Measurements from ENCODE around the gene PARD6G.
"Not testable (repeated sequence)": the region's sequence is repeated elsewhere in the genome, so short reads cannot be mapped to it uniquely, and the experiment has no call there.

PARD6G gene

DNA sequence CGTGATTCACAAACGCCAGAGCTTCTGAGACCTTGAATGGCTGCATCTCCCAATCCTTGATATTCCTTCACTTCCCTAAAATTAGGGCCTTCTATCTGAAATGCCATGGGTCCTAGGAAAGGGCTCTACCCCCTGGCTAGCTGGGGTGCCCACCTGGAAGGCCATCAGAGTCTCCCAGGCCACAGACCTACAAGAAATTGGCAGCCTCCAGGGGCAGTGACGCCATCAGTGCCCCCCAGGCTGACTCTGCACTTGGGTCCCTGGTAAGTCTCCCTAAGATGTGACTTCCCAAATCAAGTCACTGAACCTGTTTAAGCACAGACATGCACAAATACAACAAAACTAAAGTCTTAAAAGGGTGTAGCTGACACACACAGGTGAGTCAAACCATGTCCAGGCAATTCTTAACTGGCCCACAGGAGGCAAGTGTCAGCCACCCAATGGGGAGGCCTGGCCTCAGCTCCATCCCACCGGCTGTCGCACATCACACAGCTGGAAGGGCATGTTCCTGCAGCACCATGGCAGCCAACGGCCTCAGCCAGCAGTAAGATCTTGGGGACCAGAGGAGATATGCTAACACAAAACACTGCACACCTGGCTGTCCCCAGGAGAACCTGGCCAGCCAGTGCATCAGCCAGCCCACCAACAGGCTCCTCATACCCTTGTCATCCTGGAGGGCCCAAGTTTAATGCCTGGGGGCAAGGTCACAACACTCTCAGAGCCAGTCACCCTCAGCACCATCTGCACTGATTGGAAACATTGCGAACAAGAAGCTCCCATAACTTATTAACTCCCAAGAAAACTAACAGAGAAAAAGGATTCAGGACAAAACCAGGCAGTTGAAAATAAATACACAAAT is 5.2 kb downstream of the PARD6G start:
- DNase-seq (ENCODE audit: low read depth in 2 of 2) = no peak

GRCh38 chr18:80239830-80240229 is 7.5 kb downstream of the PARD6G start:
- DNase-seq (ENCODE audit: low read depth in 2 of 2) = no peak

DNA sequence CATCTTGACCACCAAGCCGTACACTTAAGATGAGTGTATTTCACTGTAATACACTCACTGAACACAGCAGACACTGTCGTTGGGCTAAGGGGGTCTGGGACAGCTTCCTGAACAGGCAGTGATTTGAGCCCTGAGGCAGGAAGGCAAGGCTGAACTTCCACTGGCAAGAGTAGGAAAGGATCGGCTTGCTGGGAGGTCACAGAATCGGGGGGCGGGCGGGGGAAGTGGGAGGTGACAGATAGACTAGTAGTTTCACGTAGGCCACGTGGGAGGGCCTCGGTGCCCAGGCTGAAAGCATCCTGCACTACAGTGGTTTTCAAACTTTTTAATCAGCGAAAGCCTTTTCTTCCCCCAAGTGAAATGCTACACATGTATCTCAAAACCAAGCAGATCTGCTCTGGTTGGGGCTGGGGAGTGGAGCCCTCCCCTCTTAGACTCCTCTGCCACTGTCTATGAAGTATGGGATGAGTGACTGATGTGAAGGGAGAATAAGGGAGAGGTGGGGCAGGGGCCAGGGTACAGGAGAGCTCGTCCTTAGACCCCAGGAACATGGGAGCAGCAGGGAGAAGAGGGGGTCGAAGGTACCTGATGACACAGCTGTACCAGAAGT is 8.6 kb downstream of the PARD6G start:
- no peak for DNase-seq (ENCODE audit: low read depth in 2 of 2)

DNA sequence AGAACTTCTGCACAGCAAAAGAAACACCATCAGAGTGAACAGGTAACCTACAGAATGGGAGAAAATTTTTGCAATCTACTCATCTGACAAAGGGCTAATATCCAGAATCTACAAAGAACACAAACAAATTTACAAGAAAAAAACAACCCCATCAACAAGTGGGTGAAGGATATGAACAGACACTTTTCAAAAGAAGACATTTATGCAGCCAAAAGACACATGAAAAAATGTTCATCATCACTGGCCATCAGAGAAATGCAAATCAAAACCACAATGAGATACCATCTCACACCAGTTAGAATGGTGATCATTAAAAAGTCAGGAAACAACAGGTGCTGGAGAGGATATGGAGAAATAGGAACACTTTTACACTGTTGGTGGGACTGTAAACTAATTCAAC is 9.8 kb downstream of the PARD6G start:
- not testable (repeated sequence) for DNase-seq (ENCODE audit: low read depth in 2 of 2)

DNA sequence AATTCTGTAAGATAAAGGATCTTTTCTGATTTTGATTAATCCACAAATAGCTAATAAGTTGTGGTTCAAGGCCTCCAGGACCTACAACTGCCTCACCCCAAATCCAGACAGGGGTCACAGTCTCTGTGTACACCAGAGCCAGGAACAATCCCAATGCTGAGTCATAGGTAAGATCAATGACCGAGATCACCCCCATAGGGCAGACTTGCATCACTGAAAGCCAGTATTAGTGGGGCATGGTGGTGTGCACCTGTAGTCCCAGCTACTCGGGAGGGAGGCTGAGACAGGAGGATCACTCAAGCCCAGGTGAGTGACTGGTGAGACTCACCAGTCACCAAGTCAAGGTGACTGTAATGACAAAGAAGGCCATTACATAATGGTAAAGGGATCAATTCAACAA is 12.9 kb downstream of the PARD6G start:
- DNase-seq (ENCODE audit: low read depth in 2 of 2) = no peak

- no peak for DNase-seq (ENCODE audit: low read depth in 2 of 2)
Measured at GRCh38 chr18:80233899-80234298, 13.4 kb downstream of the PARD6G start.

GRCh38 chr18:80233201-80233835 is 14.0 kb downstream of the PARD6G start:
- DNase-seq (ENCODE audit: low read depth in 2 of 2) = no peak

- no peak for DNase-seq (ENCODE audit: low read depth in 2 of 2)
Measured at GRCh38 chr18:80232710-80233109, 14.6 kb downstream of the PARD6G start.

DNA sequence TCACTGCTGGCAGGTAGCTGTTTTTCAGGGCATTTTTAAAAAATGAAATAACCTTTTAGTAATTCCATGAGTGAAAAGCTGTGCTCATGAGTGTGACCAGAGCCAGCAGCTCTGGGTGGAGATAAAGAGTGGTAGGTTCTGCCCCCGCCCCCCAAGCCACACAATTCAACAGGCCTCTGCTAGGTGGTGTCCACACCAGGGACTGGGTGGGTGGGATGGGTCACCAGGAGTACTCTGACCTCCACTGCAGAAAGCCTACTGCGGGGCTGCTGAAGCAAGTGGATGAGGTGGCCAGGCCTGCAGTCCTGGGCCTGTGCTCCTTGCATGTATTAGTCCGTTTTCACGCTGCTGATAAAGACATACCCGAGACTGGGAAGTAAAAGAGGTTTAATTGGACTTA is 15.3 kb downstream of the PARD6G start:
- no peak for DNase-seq (ENCODE audit: low read depth in 2 of 2)

- no peak for DNase-seq (ENCODE audit: low read depth in 2 of 2)
Measured at GRCh38 chr18:80231616-80232015, 15.7 kb downstream of the PARD6G start.

DNA sequence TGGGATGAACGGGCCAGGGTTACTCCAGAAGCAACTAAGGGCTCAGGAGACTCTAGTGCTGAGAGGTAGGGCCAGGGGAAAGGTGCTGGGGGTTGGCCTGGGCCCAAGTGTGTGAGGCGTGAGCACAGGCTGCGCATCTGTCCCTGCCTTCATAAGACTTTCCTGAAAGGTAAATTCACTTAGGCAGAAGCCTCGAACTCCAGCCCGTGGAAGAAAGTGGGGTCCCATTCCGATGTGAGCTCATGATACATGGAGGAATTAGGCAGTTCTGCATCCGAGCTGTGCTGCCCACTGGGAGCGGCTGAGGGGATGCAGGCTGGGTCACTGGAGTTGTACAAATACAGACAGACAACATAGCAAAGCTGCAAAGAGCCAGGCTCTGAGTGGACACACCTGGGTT is 16.2 kb downstream of the PARD6G start:
- no peak for DNase-seq (ENCODE audit: low read depth in 2 of 2)

- no peak for DNase-seq (ENCODE audit: low read depth in 2 of 2)
Measured at GRCh38 chr18:80229766-80230745, 17.3 kb downstream of the PARD6G start.

DNA sequence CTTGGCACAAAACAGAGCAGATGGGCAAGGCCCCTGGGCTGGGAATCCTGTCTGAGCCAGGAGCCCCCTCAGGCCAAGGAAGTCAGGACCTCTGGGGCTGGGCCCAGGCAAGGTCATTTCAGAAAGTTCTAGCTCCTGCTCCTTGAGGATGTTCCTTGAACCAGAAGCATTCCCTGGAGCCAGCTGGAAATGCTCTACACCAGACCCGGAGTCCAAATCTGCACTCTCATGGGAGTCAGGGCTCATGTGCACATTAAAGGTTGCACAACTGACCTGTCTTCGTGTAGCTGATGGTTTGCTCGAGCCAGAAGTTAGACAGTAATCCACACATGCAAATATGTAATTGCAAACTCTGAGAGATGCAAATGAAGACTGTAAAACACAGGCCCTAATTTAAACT is 18.0 kb downstream of the PARD6G start:
- DNase-seq (ENCODE audit: low read depth in 2 of 2) = no peak

- no peak for DNase-seq (ENCODE audit: low read depth in 2 of 2)
Measured at GRCh38 chr18:80228051-80228848, 19.1 kb downstream of the PARD6G start.

DNA sequence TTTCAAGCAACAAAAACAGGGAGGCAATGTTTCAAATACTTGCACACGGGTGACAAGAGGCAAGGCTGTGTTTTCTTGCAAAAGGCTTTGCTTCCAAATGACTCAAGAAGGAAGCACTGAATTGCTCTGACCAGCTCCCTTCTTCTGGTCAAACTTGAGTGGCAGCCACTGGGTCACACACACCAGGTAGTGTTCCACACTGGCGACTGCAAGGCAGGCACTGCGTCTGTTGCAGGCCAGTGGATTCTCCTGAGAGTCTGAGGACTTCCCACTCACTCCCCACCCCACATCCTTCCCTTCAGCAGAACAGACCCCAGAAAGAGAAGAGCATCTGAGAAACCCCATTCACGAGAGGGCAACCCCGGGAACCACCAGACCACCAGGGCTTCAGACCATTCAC is 19.8 kb downstream of the PARD6G start:
- no peak for DNase-seq (ENCODE audit: low read depth in 2 of 2)

DNA sequence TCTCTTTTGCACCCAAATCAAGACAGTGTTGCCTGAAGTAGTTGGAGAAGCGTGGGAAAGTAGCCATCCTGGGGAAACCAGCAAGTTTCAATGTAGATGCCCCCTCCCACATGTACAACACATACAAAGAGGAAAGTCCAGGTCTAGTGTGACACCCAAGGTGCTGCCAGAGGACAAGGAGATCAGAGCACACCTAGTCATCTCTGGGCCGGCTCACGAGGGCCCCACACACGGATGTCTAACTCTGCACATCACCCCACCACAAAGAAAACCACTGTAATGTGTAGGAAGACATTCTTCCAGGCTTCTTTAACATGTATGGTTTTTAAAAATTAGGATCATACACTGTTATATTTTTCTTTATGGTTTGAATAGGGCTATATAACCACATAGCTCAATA is 21.6 kb downstream of the PARD6G start:
- no peak for DNase-seq (ENCODE audit: low read depth in 2 of 2)

GRCh38 chr18:80223581-80224148 is 23.6 kb downstream of the PARD6G start:
- DNase-seq (ENCODE audit: low read depth in 2 of 2) = no peak

- not testable (repeated sequence) for DNase-seq (ENCODE audit: low read depth in 2 of 2)
Measured at GRCh38 chr18:80219488-80219887, 27.8 kb downstream of the PARD6G start.

DNA sequence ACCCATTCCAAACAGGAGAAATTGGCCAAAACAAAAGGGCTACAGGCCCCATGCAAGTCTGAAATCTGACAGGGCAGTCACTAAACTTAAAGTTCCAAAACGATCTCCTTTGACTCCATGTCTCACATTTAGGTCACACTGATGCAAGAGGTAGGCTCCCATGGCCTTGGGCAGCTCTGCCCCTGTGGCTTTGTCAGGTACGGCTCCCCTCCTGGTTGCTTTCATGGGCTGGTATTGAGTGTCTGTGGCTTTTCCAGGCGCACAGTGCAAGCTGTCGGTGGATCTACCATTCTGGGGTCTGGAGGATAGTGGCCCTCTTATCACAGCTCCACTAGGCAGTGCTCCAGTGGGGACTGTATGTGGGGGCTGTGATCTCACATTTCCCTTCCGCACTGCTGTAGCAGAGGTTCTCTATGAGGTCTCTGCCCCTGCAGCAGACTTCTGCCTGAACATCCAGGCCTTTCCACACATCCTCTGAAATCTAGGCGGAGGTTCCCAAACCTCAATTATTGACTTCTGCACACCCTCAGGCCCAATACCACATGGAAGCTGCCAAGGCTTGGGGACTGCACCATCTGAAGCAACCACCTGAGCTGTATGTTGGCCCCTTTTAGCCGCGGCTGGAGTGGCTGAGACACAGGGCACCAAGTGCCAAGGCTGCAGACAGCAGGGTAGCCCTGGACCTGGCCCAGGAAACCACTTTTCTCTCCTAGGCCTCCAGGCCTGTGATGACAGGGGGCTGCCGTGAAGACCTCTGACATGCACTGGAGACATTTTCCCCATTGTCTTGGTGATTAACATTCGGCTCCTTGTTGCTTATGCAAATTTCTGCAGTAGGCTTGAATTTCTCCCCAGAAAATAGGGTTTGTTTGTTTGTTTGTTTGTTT is 28.7 kb downstream of the PARD6G start:
- no peak for DNase-seq (ENCODE audit: low read depth in 2 of 2)

- DNase-seq (ENCODE audit: low read depth in 2 of 2) = no peak
Measured at GRCh38 chr18:80213182-80213581, 34.1 kb downstream of the PARD6G start.
